H1 (cell line): ENCODE results near the gene GGCX. TPM values are rescaled to one million over a fixed set of nuclear protein-coding genes. Genes with fewer than 3 reads are reported as not detected.

Experiments
- CTCF ChIA-PET: fragments of 300-600 bp; sonication (Branson Sonifier 250); formaldehyde crosslinking; loops from one replicate; lab custom pipeline; 2021; ENCODE audit not compliant: partially characterized antibody; lab: Charles Lee
- POLR2A ChIA-PET: fragments of 300-600 bp; sonication (Branson Sonifier 250); formaldehyde crosslinking; loops from one replicate; lab custom pipeline; 2021; ENCODE audit warnings: inconsistent platforms; ENCODE audit not compliant: partially characterized antibody; lab: Charles Lee
- DNase-seq, 2 experiments: peaks; one replicate each; pipeline versions ENCODE4 v3.0.0 to v3.0.0-alpha.2; 2010 to 2022; ENCODE audit warnings: low spot score in 2 of 2, low read depth in 1 of 2, mixed read lengths in 1 of 2
- FAIRE-seq: peaks from 2 replicates; lab custom pipeline; 2011; peaks lifted over from hg19 to GRCh38; lab: Jason Lieb, UNC
- H2AFZ ChIP-seq: 2 replicates; pipeline ENCODE4 v1.8.1; 2012; ENCODE audit warnings: low read length, inconsistent platforms
- H2AK5ac ChIP-seq: 2 replicates; pipeline ENCODE4 v1.6.1; 2013; ENCODE audit warnings: low read depth, low read length
- H2BK120ac ChIP-seq: replicated peaks from 2 replicates; pipeline ENCODE3; 2013; ENCODE audit warnings: low read depth, low read length, inconsistent platforms
- H2BK12ac ChIP-seq: 2 replicates; pipeline ENCODE4 v1.6.1; 2013; ENCODE audit warnings: low read depth, low read length
- H2BK15ac ChIP-seq: 2 replicates; pipeline ENCODE4 v1.6.1; 2013; ENCODE audit warnings: low read length
- H2BK20ac ChIP-seq: 2 replicates; pipeline ENCODE4 v1.6.1; 2013; ENCODE audit warnings: low read length
- H2BK5ac ChIP-seq: 2 replicates; pipeline ENCODE4 v1.6.1; 2013; ENCODE audit warnings: low read depth, low read length
- H3K14ac ChIP-seq: 2 replicates; pipeline ENCODE4 v1.6.1; 2013; ENCODE audit warnings: inconsistent platforms; ENCODE audit not compliant: insufficient read length
- H3K18ac ChIP-seq: 2 replicates; pipeline ENCODE4 v1.6.1; 2013; ENCODE audit warnings: low read length; ENCODE audit errors: extremely low read depth
- H3K23ac ChIP-seq: 2 replicates; pipeline ENCODE4 v1.6.1; 2013; ENCODE audit warnings: inconsistent platforms; ENCODE audit not compliant: insufficient read length
- H3K23me2 ChIP-seq: 2 replicates; pipeline ENCODE4 v1.6.1; 2013; ENCODE audit warnings: low read depth, low read length
- H3K27ac ChIP-seq: 2 replicates; pipeline ENCODE4 v1.6.1; 2011; ENCODE audit warnings: low read depth, low read length, inconsistent platforms
- H3K27me3 ChIP-seq, 4 experiments: replicated peaks in 1 of 4; 1 replicate in 1 of 4; 2 replicates in 3 of 4; pipeline versions ENCODE4 v1.6.1 to v1.8.1; 2011 to 2013; ENCODE audit warnings: low read length in 3 of 4, mild to moderate bottlenecking in 3 of 4, inconsistent platforms in 2 of 4, mixed read lengths in 2 of 4, moderate library complexity in 1 of 4; ENCODE audit not compliant: control insufficient read depth in 3 of 4, insufficient read depth in 3 of 4; ENCODE audit errors: extremely low read depth in 1 of 4
- H3K36me3 ChIP-seq, 4 experiments: 2 replicates each; pipeline versions ENCODE4 v1.6.1 to v1.8.1; 2011 to 2013; ENCODE audit warnings: mild to moderate bottlenecking in 4 of 4, low read length in 3 of 4, moderate library complexity in 2 of 4, control low read depth in 1 of 4, inconsistent platforms in 1 of 4; ENCODE audit not compliant: insufficient read depth in 4 of 4, control insufficient read depth in 2 of 4
- H3K4ac ChIP-seq: replicated peaks from 2 replicates; pipeline ENCODE3; 2013; ENCODE audit warnings: low read length, low read depth, mixed read lengths, inconsistent platforms; ENCODE audit not compliant: insufficient read length
- H3K4me1 ChIP-seq, 4 experiments: replicated peaks in 1 of 4; 1 replicate in 1 of 4; 2 replicates in 3 of 4; pipeline versions ENCODE4 v1.6.1 to v1.8.1; 2011 to 2013; ENCODE audit warnings: low read length in 3 of 4, inconsistent platforms in 2 of 4, mixed read lengths in 1 of 4; ENCODE audit not compliant: insufficient read depth in 4 of 4, control insufficient read depth in 3 of 4
- H3K4me2 ChIP-seq, 2 experiments: 2 replicates each; pipeline versions ENCODE4 v1.6.1 to v1.8.1; 2011 to 2013; ENCODE audit warnings: low read depth in 2 of 2, low read length in 2 of 2, control low read depth in 1 of 2, inconsistent platforms in 1 of 2, mild to moderate bottlenecking in 1 of 2; ENCODE audit not compliant: insufficient read depth in 1 of 2
- H3K4me3 ChIP-seq, 4 experiments: fragments of 200-600, 300-600 bp in 1 of 4; sonication (generic), shearing (Covaris generic), sonication (Bioruptor Twin) in 1 of 4; 2 replicates each; pipeline versions ENCODE4 v1.5.1 to v1.8.1; 2011 to 2016; ENCODE audit warnings: low read length in 4 of 4, low read depth in 3 of 4, control low read depth in 2 of 4, inconsistent platforms in 2 of 4, mild to moderate bottlenecking in 2 of 4, mixed read lengths in 1 of 4, moderate library complexity in 1 of 4; ENCODE audit not compliant: insufficient read depth in 2 of 4; ENCODE audit errors: extremely low read depth in 1 of 4
- H3K56ac ChIP-seq: replicated peaks from 2 replicates; pipeline ENCODE3; 2013; ENCODE audit warnings: low read depth, mild to moderate bottlenecking, mixed read lengths, low read length, inconsistent platforms; ENCODE audit not compliant: insufficient read length
- H3K79me1 ChIP-seq: 2 replicates; pipeline ENCODE4 v1.6.1; 2013; ENCODE audit warnings: low read depth, low read length, control low read depth
- H3K79me2 ChIP-seq, 2 experiments: 2 replicates each; pipeline versions ENCODE4 v1.6.1 to v1.8.1; 2012 to 2013; ENCODE audit warnings: low read length in 2 of 2, mild to moderate bottlenecking in 2 of 2, inconsistent platforms in 1 of 2; ENCODE audit not compliant: insufficient read depth in 2 of 2, control insufficient read depth in 1 of 2
- H3K9ac ChIP-seq, 4 experiments: replicated peaks in 1 of 4; 1 replicate in 1 of 4; 2 replicates in 3 of 4; pipeline versions ENCODE4 v1.6.1 to v1.8.1; 2011 to 2013; ENCODE audit warnings: low read depth in 3 of 4, low read length in 3 of 4, control low read depth in 2 of 4, mild to moderate bottlenecking in 2 of 4, moderate library complexity in 2 of 4, inconsistent platforms in 1 of 4; ENCODE audit errors: extremely low read depth in 1 of 4
- H3K9me3 ChIP-seq, 2 experiments: 2 replicates each; pipeline versions ENCODE4 v1.6.1 to v1.8.1; 2012 to 2013; ENCODE audit warnings: mild to moderate bottlenecking in 2 of 2, moderate library complexity in 2 of 2, control low read depth in 1 of 2, inconsistent platforms in 1 of 2, low read depth in 1 of 2, low read length in 1 of 2, mixed read lengths in 1 of 2; ENCODE audit not compliant: insufficient read depth in 2 of 2
- H4K20me1 ChIP-seq, 2 experiments: replicated peaks in 1 of 2; 2 replicates each; pipeline versions ENCODE3 to v1.8.1; 2011 to 2013; ENCODE audit warnings: inconsistent platforms in 2 of 2, low read length in 2 of 2, mild to moderate bottlenecking in 1 of 2; ENCODE audit not compliant: insufficient read depth in 2 of 2, control insufficient read depth in 1 of 2
- H4K5ac ChIP-seq: 2 replicates; pipeline ENCODE4 v1.6.1; 2013; ENCODE audit warnings: low read length, low read depth, mixed read lengths, inconsistent platforms; ENCODE audit not compliant: insufficient read length
- H4K8ac ChIP-seq: 2 replicates; pipeline ENCODE4 v1.8.0; 2013; ENCODE audit warnings: mild to moderate bottlenecking, moderate library complexity, low read length, inconsistent platforms; ENCODE audit not compliant: insufficient read depth; ENCODE audit errors: extremely low read depth
- H4K91ac ChIP-seq: replicated peaks from 2 replicates; pipeline ENCODE3; 2013; ENCODE audit warnings: low read length, mixed read lengths, inconsistent platforms; ENCODE audit not compliant: insufficient read length
- KDM5A ChIP-seq: fragments of 200-600 bp; IDR thresholded peaks from 2 replicates; pipeline ENCODE4 v1.7.1; 2012; ENCODE audit warnings: mild to moderate bottlenecking, low read length, inconsistent platforms, mixed read lengths
- NRF1 ChIP-seq: IDR thresholded peaks from 2 replicates; pipeline ENCODE4 v1.6.1; 2011; ENCODE audit warnings: mild to moderate bottlenecking, low read depth, low read length, improper control_type of control experiment
- SP4 ChIP-seq: IDR thresholded peaks from 2 replicates; pipeline ENCODE4 v1.6.1; 2012; ENCODE audit warnings: low read length, inconsistent platforms
- WGBS, 2 experiments: shearing (Covaris generic) in 1 of 2; methylation state at CpG; one replicate each; pipeline versions ENCODE4 v1.1.6 to v1.1.7; 2013 to 2015; ENCODE audit warnings: low lambda C conversion rate in 2 of 2, mixed read lengths in 2 of 2, inconsistent platforms in 1 of 2, low coverage in 1 of 2, missing lambda C conversion rate in 1 of 2; ENCODE audit not compliant: insufficient replicate concordance in 2 of 2, insufficient coverage in 1 of 2, insufficient read length in 1 of 2; ENCODE audit errors: extremely low coverage in 1 of 2, missing lambda C conversion rate in 1 of 2; 5-methylcytosine and 5-hydroxymethylcytosine counted together
- polyA plus RNA-seq, 7 experiments: library from polyadenylated mRNA; depleted of rRNA in 3 of 7; stranded (reverse) in 5 of 7; unstranded in 2 of 7; fragments of >200 nt in 5 of 7; fragments of 200-250 nt in 2 of 7; gene quantifications; 1 replicate in 5 of 7; 2 replicates in 1 of 7; 4 replicates in 1 of 7; pipeline versions ENCODE4 v1.2.1 to v1.2.3, GENCODE V29; 2011 to 2013; ENCODE audit warnings: missing spikeins in 2 of 7, mixed read lengths in 2 of 7
- total RNA-seq: library from RNA; stranded (reverse); fragmentation: NEBNext Ultra II Directional; extraction: Animal tissue kit (Norgen Biotek cat#: 25700); gene quantifications from 2 replicates; pipeline ENCODE4 v1.2.1, GENCODE V29; 2021

GGCX gene
- total and polyA plus RNA-seq, 2 of the 8 experiments (the other 6 are each of a cell fraction or from before 2014, with no cell fraction given) = 29.4 to 33.8 TPM

GRCh38 chr2:85589181-85589580 is 27.9 kb upstream of the GGCX start:
- no peak overlapping the region; a peak in 1 of 7 replicates for H3K9ac ChIP-seq
- POLR2A ChIA-PET = interaction anchor here (1.6 to 2.3 kb wide), 2 partner anchors 12 to 50 kb away, joined by 4 to 8 read pairs; partner anchors contain the start of genes MAT2A and VAMP8
- no peaks in the 10 kb centered on the region for H4K20me1 ChIP-seq
- CTCF ChIA-PET = no interaction called here
- no peak for FAIRE-seq
- H3K79me1 ChIP-seq = no peaks in the 10 kb centered on the region
- no peak overlapping the region for H4K5ac ChIP-seq
- no peak for DNase-seq
- H2BK120ac ChIP-seq = no peak overlapping the region
- no peak overlapping the region for H2AFZ ChIP-seq
- peaks cover 0 to 11% (median 3%) of the 10 kb centered on the region in 4 experiments; a peak in 4 of 7 replicates for H3K4me1 ChIP-seq
- H3K23me2 ChIP-seq = peaks cover 4% of the 10 kb centered on the region; the same call in 1 of the 2 replicates
- no peaks in the 10 kb centered on the region for H3K36me3 ChIP-seq
- H2BK20ac ChIP-seq = no peak overlapping the region
- TF ChIP-seq SP4 (no peak), KDM5A (no peak), NRF1 (no peak)
- no peak overlapping the region for H2BK5ac ChIP-seq
- H3K18ac ChIP-seq = no peak overlapping the region
- H3K4me2 ChIP-seq = no peak overlapping the region
- no peak overlapping the region for H3K27ac ChIP-seq
- H3K56ac ChIP-seq = no peak overlapping the region
- H3K4ac ChIP-seq = no peak overlapping the region
- no peak overlapping the region for H3K4me3 ChIP-seq
- H4K8ac ChIP-seq = no peak overlapping the region
- no peaks in the 10 kb centered on the region; a peak in 1 of 4 replicates for H3K79me2 ChIP-seq
- WGBS, 2 experiments = 89% methylated on average over 4 of the region's 4 CpGs; no CpG with 5 or more reads in 1 of the 2 experiments
- H3K27me3 ChIP-seq = peaks cover 4 to 22% (median 12%) of the 10 kb centered on the region in 4 experiments; a peak in 6 of 7 replicates
- H2BK15ac ChIP-seq = no peak overlapping the region
- H2AK5ac ChIP-seq = no peak overlapping the region
- no peak overlapping the region for H3K23ac ChIP-seq
- no peak overlapping the region for H4K91ac ChIP-seq
- H2BK12ac ChIP-seq = no peak overlapping the region
- no peaks in the 10 kb centered on the region for H3K9me3 ChIP-seq
- no peak overlapping the region for H3K14ac ChIP-seq
